Measurements from ENCODE around the gene WDR82.

- TF ChIP-seq CTCF (IDR thresholded peaks at IDR 0.05): no peak
- no peak for TF ChIP-seq ZFX (IDR thresholded peaks at IDR 0.05; ENCODE audit: borderline replicate concordance)
Measured at GRCh38 chr3:52288674-52289073, 10.2 kb upstream of the WDR82 start.

All from 22Rv1 (cell line).